CD8-positive, alpha-beta memory T cell (primary cell): ENCODE results near the gene LGALS13. TPM values are rescaled to one million over a fixed set of nuclear protein-coding genes. Genes with fewer than 3 reads are reported as not detected.
"Not testable (repeated sequence)": the region's sequence is repeated elsewhere in the genome, so short reads cannot be mapped to it uniquely, and the experiment has no call there.

ENCODE experiments used
- CTCF ChIA-PET: fragments of 350-600 bp; sonication (Branson Sonifier 250); formaldehyde crosslinking; loops from one replicate; lab custom pipeline; 2021; ENCODE audit warnings: antibody characterized with exemption; lab: Charles Lee
- POLR2A ChIA-PET: fragments of 350-600 bp; sonication (Branson Sonifier 250); formaldehyde crosslinking; loops from one replicate; lab custom pipeline; 2021; ENCODE audit warnings: antibody characterized with exemption; lab: Charles Lee
- DNase-seq, 5 donors: peaks; one replicate each; pipeline versions ENCODE4 v3.0.0 to v3.0.0-alpha.2; 2020 to 2022; ENCODE audit warnings: mixed read lengths in 1 of 5
- H3K27ac ChIP-seq: one replicate; pipeline ENCODE4 v1.7.0; 2013; ENCODE audit warnings: low read depth, mild to moderate bottlenecking, low read length, moderate library complexity
- H3K27me3 ChIP-seq: 2 replicates; pipeline ENCODE4 v1.7.0; 2013; ENCODE audit warnings: low read length, mild to moderate bottlenecking; ENCODE audit not compliant: insufficient read depth, poor library complexity, severe bottlenecking
- H3K36me3 ChIP-seq: 2 replicates; pipeline ENCODE4 v1.7.0; 2013; ENCODE audit warnings: mild to moderate bottlenecking, low read length, moderate library complexity; ENCODE audit not compliant: insufficient read depth
- H3K4me1 ChIP-seq: 2 replicates; pipeline ENCODE4 v1.7.0; 2013; ENCODE audit warnings: mild to moderate bottlenecking, low read length, moderate library complexity; ENCODE audit not compliant: insufficient read depth
- H3K4me3 ChIP-seq: 2 replicates; pipeline ENCODE4 v1.7.0; 2013; ENCODE audit warnings: mild to moderate bottlenecking, low read length
- H3K9me3 ChIP-seq: 2 replicates; pipeline ENCODE4 v1.7.0; 2013; ENCODE audit warnings: mild to moderate bottlenecking, low read length
- H3K27ac Mint-ChIP-seq, 8 donors: one replicate each; pipeline ENCODE4 v1.8.0; 2020 to 2021; ENCODE audit warnings: mixed read lengths in 8 of 8, mild to moderate bottlenecking in 6 of 8, inconsistent platforms in 3 of 8, moderate library complexity in 3 of 8
- H3K27me3 Mint-ChIP-seq, 2 donors: one replicate each; pipeline ENCODE4 v1.8.0; 2020 to 2021; ENCODE audit warnings: mixed read lengths in 2 of 2, mild to moderate bottlenecking in 1 of 2, moderate library complexity in 1 of 2
- H3K36me3 Mint-ChIP-seq, 3 donors: one replicate each; pipeline ENCODE4 v1.8.0; 2020 to 2021; ENCODE audit warnings: mixed read lengths in 3 of 3, inconsistent platforms in 1 of 3, mild to moderate bottlenecking in 1 of 3
- H3K4me1 Mint-ChIP-seq, 3 donors: one replicate each; pipeline ENCODE4 v1.8.0; 2020 to 2021; ENCODE audit warnings: mixed read lengths in 3 of 3, inconsistent platforms in 1 of 3, mild to moderate bottlenecking in 1 of 3
- H3K4me3 Mint-ChIP-seq, 7 donors: one replicate each; pipeline ENCODE4 v1.8.0; 2020 to 2021; ENCODE audit warnings: mixed read lengths in 7 of 7, mild to moderate bottlenecking in 6 of 7, moderate library complexity in 4 of 7, inconsistent platforms in 2 of 7
- H3K9me3 Mint-ChIP-seq, 5 donors: one replicate each; pipeline ENCODE4 v1.8.0; 2020 to 2022; ENCODE audit warnings: mixed read lengths in 5 of 5, mild to moderate bottlenecking in 3 of 5, moderate library complexity in 2 of 5, inconsistent platforms in 1 of 5
- polyA plus RNA-seq: library from polyadenylated mRNA; unstranded; fragments of 300-500 nt; fragmentation: Illumina TruSeq; gene quantifications from one replicate; pipeline ENCODE4 v1.2.3, GENCODE V29; 2021
- total RNA-seq, 2 experiments: library from RNA; stranded (reverse); gene quantifications; one replicate each; pipeline ENCODE4 v1.2.3, GENCODE V29; 2021

Gene LGALS13
- total and polyA plus RNA-seq, 3 experiments from 2014 or later = not detected

- no peak overlapping the region for H3K4me3 Mint-ChIP-seq
These were observed 21.6 kb downstream of the LGALS13 start for GRCh38 chr19:39623946-39624345.

GRCh38 chr19:39627631-39628030 is 25.3 kb downstream of the LGALS13 start:
- H3K4me1 Mint-ChIP-seq, H3K27ac ChIP-seq, H3K9me3 ChIP-seq, H3K27ac Mint-ChIP-seq, CTCF ChIA-PET, H3K4me1 ChIP-seq, H3K9me3 Mint-ChIP-seq, POLR2A ChIA-PET, H3K4me3 ChIP-seq, H3K27me3 ChIP-seq, H3K36me3 ChIP-seq, H3K36me3 Mint-ChIP-seq, DNase-seq, H3K4me3 Mint-ChIP-seq: not testable (repeated sequence)
- H3K27me3 Mint-ChIP-seq = peaks cover 20 to 37% of the 10 kb centered on the region in 2 donors

More at GRCh38 chr19:39623946-39624345, 21.6 kb downstream of the LGALS13 start:
- ChIA-PET POLR2A (no interaction called here), CTCF (no interaction called here)
- Histone ChIP-seq H3K27ac (no peak overlapping the region), H3K27me3 (no peaks in the 10 kb centered on the region), H3K9me3 (no peaks in the 10 kb centered on the region), H3K36me3 (no peaks in the 10 kb centered on the region), H3K4me1 (no peaks in the 10 kb centered on the region), H3K4me3 (no peak overlapping the region)
- Mint-ChIP-seq H3K36me3 (no peaks in the 10 kb centered on the region), H3K27ac (no peak overlapping the region), H3K27me3 (peaks cover 44 to 56% of the 10 kb centered on the region in 2 donors), H3K4me1 (no peaks in the 10 kb centered on the region), H3K9me3 (peaks cover 0 to 2% (median 0%) of the 10 kb centered on the region in 5 donors)
- no peak for DNase-seq

GRCh38 chr19:39631178-39631577 is 28.9 kb downstream of the LGALS13 start:
- H3K9me3 Mint-ChIP-seq = peaks cover 0 to 2% (median 0%) of the 10 kb centered on the region in 5 donors
- Histone ChIP-seq H3K36me3 (no peaks in the 10 kb centered on the region), H3K4me3 (no peak overlapping the region), H3K27ac (no peak overlapping the region), H3K9me3 (no peaks in the 10 kb centered on the region), H3K27me3 (no peaks in the 10 kb centered on the region), H3K4me1 (no peaks in the 10 kb centered on the region)
- no peak for DNase-seq
- no peaks in the 10 kb centered on the region for H3K36me3 Mint-ChIP-seq
- ChIA-PET CTCF (no interaction called here), POLR2A (no interaction called here)
- H3K27ac Mint-ChIP-seq = no peak overlapping the region
- no peak overlapping the region for H3K4me3 Mint-ChIP-seq
- no peaks in the 10 kb centered on the region for H3K4me1 Mint-ChIP-seq
- peaks cover 18 to 52% of the 10 kb centered on the region in 2 donors for H3K27me3 Mint-ChIP-seq

- ChIA-PET CTCF (no interaction called here), POLR2A (no interaction called here)
- Mint-ChIP-seq H3K36me3 (no peaks in the 10 kb centered on the region), H3K9me3 (peaks cover 0 to 2% (median 0%) of the 10 kb centered on the region in 5 donors), H3K4me3 (no peak overlapping the region), H3K4me1 (no peaks in the 10 kb centered on the region), H3K27ac (no peak overlapping the region), H3K27me3 (peaks cover 20 to 57% of the 10 kb centered on the region in 2 donors)
- Histone ChIP-seq H3K9me3 (no peaks in the 10 kb centered on the region), H3K4me3 (no peak overlapping the region), H3K4me1 (no peaks in the 10 kb centered on the region), H3K27ac (no peak overlapping the region), H3K27me3 (peaks cover under 1% of the 10 kb centered on the region), H3K36me3 (no peaks in the 10 kb centered on the region)
- DNase-seq = no peak
These were observed 29.3 kb downstream of the LGALS13 start for GRCh38 chr19:39631626-39632025.

- ChIA-PET CTCF (no interaction called here), POLR2A (no interaction called here)
- no peaks in the 10 kb centered on the region for H3K9me3 ChIP-seq
- DNase-seq = no peak
- H3K4me1 ChIP-seq = no peaks in the 10 kb centered on the region
- Mint-ChIP-seq H3K9me3 (peaks cover 0 to 2% (median 0%) of the 10 kb centered on the region in 5 donors), H3K27ac (peak overlapping the region in 1 of 8 donors; percentile 4), H3K36me3 (no peaks in the 10 kb centered on the region), H3K4me3 (no peak overlapping the region), H3K27me3 (peaks cover 43 to 90% of the 10 kb centered on the region in 2 donors), H3K4me1 (no peaks in the 10 kb centered on the region)
- no peak overlapping the region for H3K27ac ChIP-seq
- H3K27me3 ChIP-seq = peaks cover 9% of the 10 kb centered on the region
- no peaks in the 10 kb centered on the region for H3K36me3 ChIP-seq
- no peak overlapping the region for H3K4me3 ChIP-seq
These were observed 35.6 kb downstream of the LGALS13 start for GRCh38 chr19:39637891-39638290.

- no peak overlapping the region for H3K27ac ChIP-seq
- ChIA-PET POLR2A (no interaction called here), CTCF (no interaction called here)
- Mint-ChIP-seq H3K36me3 (peaks cover 0 to 3% (median 0%) of the 10 kb centered on the region in 3 donors), H3K4me1 (no peaks in the 10 kb centered on the region), H3K27me3 (peaks cover 33 to 90% of the 10 kb centered on the region in 2 donors), H3K27ac (no peak overlapping the region), H3K9me3 (peaks cover 0 to 6% (median 0%) of the 10 kb centered on the region in 5 donors), H3K4me3 (no peak overlapping the region)
- H3K36me3 ChIP-seq = no peaks in the 10 kb centered on the region
- no peaks in the 10 kb centered on the region for H3K4me1 ChIP-seq
- no peaks in the 10 kb centered on the region for H3K9me3 ChIP-seq
- no peak overlapping the region for H3K4me3 ChIP-seq
- no peak for DNase-seq
- H3K27me3 ChIP-seq = peaks cover 13% of the 10 kb centered on the region
These were observed 39.4 kb downstream of the LGALS13 start for GRCh38 chr19:39641773-39642172.

GRCh38 chr19:39643591-39643990 is 41.3 kb downstream of the LGALS13 start:
- ChIA-PET POLR2A (no interaction called here), CTCF (no interaction called here)
- H3K36me3 ChIP-seq = no peaks in the 10 kb centered on the region
- Mint-ChIP-seq H3K36me3 (peaks cover 0 to 3% (median 0%) of the 10 kb centered on the region in 3 donors), H3K4me1 (no peaks in the 10 kb centered on the region), H3K9me3 (peaks cover 0 to 4% (median 2%) of the 10 kb centered on the region in 5 donors), H3K4me3 (no peak overlapping the region), H3K27me3 (peaks cover 23 to 90% of the 10 kb centered on the region in 2 donors), H3K27ac (no peak overlapping the region)
- peaks cover 6% of the 10 kb centered on the region for H3K27me3 ChIP-seq
- H3K9me3 ChIP-seq = no peaks in the 10 kb centered on the region
- H3K4me3 ChIP-seq = no peak overlapping the region
- no peaks in the 10 kb centered on the region for H3K4me1 ChIP-seq
- H3K27ac ChIP-seq = no peak overlapping the region
- no peak for DNase-seq

GRCh38 chr19:39645800-39646411 is 43.6 kb downstream of the LGALS13 start:
- H3K9me3 Mint-ChIP-seq = peaks cover 0 to 4% (median 2%) of the 10 kb centered on the region in 5 donors
- peaks cover 6% of the 10 kb centered on the region for H3K27me3 ChIP-seq
- no peak overlapping the region for H3K27ac Mint-ChIP-seq
- no peak for DNase-seq
- no peaks in the 10 kb centered on the region for H3K4me1 Mint-ChIP-seq
- no peak overlapping the region for H3K4me3 ChIP-seq
- H3K27me3 Mint-ChIP-seq = peaks cover 25 to 94% of the 10 kb centered on the region in 2 donors
- peaks cover 0 to 3% (median 0%) of the 10 kb centered on the region in 3 donors for H3K36me3 Mint-ChIP-seq
- no peak overlapping the region for H3K4me3 Mint-ChIP-seq
- H3K9me3 ChIP-seq = no peaks in the 10 kb centered on the region
- no peaks in the 10 kb centered on the region for H3K4me1 ChIP-seq
- H3K36me3 ChIP-seq = no peaks in the 10 kb centered on the region
- ChIA-PET CTCF (interaction anchor here (1.4 kb wide), 1 partner anchor 26 kb away, joined by 3 read pairs; no protein-coding TSS in a partner anchor), POLR2A (no interaction called here)
- H3K27ac ChIP-seq = no peak overlapping the region
